Measurements from ENCODE around the gene SPARCL1. TPM values are rescaled to one million over a fixed set of nuclear protein-coding genes. Genes with fewer than 3 reads are reported as not detected.

SPARCL1 gene
- total RNA-seq, 1 experiment from 2014 or later = 0.85 TPM

DNA sequence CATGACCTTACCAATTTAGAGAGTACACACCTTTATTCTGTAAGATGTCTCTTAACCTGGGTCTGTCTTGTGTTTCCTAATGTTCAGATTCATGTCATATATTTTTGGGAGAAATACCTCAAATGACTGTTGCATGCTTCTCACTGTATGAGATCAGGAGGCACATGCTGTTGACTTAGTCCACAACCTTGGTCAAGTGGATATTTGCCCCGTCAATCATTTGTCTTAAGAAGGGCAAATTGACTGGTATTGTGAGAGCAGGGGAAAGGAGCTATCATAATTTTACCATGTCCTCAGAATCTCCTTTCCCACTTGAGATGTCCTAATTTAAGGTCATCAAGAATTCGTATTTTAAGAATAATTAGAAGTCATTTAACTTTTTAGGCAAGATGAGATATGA is 95.8 kb downstream of the SPARCL1 start (continued):
- TF ChIP-seq MLX (CRISPR knock-in tag; IDR thresholded peaks at IDR 0.05) (no peak), CREB1 (CRISPR knock-in tag; IDR thresholded peaks at IDR 0.05) (no peak), SMAD4 (CRISPR knock-in tag; IDR thresholded peaks at IDR 0.05) (no peak), ZNF423 (CRISPR knock-in tag; IDR thresholded peaks at IDR 0.05) (no peak), RORB (CRISPR knock-in tag; IDR thresholded peaks at IDR 0.05) (no peak)
- TF ChIP-seq, protein P1, sequence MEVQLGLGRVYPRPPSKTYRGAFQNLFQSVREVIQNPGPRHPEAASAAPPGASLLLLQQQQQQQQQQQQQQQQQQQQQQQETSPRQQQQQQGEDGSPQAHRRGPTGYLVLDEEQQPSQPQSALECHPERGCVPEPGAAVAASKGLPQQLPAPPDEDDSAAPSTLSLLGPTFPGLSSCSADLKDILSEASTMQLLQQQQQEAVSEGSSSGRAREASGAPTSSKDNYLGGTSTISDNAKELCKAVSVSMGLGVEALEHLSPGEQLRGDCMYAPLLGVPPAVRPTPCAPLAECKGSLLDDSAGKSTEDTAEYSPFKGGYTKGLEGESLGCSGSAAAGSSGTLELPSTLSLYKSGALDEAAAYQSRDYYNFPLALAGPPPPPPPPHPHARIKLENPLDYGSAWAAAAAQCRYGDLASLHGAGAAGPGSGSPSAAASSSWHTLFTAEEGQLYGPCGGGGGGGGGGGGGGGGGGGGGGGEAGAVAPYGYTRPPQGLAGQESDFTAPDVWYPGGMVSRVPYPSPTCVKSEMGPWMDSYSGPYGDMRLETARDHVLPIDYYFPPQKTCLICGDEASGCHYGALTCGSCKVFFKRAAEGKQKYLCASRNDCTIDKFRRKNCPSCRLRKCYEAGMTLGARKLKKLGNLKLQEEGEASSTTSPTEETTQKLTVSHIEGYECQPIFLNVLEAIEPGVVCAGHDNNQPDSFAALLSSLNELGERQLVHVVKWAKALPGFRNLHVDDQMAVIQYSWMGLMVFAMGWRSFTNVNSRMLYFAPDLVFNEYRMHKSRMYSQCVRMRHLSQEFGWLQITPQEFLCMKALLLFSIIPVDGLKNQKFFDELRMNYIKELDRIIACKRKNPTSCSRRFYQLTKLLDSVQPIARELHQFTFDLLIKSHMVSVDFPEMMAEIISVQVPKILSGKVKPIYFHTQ (CRISPR knock-in tag; IDR thresholded peaks at IDR 0.05) = no peak

GRCh38 chr4:87430038-87430437 is 99.1 kb downstream of the SPARCL1 start:
- Mint-ChIP-seq H3K27ac (peak overlapping the region; percentile 74), H3K36me3 (no peaks in the 10 kb centered on the region), H3K9me3 (no peaks in the 10 kb centered on the region), H3K4me3 (no peak overlapping the region), H3K27me3 (ENCODE audit: low read depth) (no peaks in the 10 kb centered on the region), H3K4me1 (peaks cover 27% of the 10 kb centered on the region)
- ChIA-PET POLR2A (no interaction called here), CTCF (no interaction called here)
- DNase-seq (ENCODE audit: low spot score) (no peak), ATAC-seq (no peak)
- TF ChIP-seq, protein P2, sequence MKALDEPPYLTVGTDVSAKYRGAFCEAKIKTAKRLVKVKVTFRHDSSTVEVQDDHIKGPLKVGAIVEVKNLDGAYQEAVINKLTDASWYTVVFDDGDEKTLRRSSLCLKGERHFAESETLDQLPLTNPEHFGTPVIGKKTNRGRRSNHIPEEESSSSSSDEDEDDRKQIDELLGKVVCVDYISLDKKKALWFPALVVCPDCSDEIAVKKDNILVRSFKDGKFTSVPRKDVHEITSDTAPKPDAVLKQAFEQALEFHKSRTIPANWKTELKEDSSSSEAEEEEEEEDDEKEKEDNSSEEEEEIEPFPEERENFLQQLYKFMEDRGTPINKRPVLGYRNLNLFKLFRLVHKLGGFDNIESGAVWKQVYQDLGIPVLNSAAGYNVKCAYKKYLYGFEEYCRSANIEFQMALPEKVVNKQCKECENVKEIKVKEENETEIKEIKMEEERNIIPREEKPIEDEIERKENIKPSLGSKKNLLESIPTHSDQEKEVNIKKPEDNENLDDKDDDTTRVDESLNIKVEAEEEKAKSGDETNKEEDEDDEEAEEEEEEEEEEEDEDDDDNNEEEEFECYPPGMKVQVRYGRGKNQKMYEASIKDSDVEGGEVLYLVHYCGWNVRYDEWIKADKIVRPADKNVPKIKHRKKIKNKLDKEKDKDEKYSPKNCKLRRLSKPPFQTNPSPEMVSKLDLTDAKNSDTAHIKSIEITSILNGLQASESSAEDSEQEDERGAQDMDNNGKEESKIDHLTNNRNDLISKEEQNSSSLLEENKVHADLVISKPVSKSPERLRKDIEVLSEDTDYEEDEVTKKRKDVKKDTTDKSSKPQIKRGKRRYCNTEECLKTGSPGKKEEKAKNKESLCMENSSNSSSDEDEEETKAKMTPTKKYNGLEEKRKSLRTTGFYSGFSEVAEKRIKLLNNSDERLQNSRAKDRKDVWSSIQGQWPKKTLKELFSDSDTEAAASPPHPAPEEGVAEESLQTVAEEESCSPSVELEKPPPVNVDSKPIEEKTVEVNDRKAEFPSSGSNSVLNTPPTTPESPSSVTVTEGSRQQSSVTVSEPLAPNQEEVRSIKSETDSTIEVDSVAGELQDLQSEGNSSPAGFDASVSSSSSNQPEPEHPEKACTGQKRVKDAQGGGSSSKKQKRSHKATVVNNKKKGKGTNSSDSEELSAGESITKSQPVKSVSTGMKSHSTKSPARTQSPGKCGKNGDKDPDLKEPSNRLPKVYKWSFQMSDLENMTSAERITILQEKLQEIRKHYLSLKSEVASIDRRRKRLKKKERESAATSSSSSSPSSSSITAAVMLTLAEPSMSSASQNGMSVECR (CRISPR knock-in tag; IDR thresholded peaks at IDR 0.05; ENCODE audit: borderline replicate concordance) = no peak
- TF ChIP-seq GABPB1 (CRISPR knock-in tag; IDR thresholded peaks at IDR 0.05) = no peak
- TF ChIP-seq ERG (CRISPR knock-in tag; IDR thresholded peaks at IDR 0.05) = no peak
- TF ChIP-seq TP53 (CRISPR knock-in tag; IDR thresholded peaks at IDR 0.05) = no peak
- TF ChIP-seq, protein P3, sequence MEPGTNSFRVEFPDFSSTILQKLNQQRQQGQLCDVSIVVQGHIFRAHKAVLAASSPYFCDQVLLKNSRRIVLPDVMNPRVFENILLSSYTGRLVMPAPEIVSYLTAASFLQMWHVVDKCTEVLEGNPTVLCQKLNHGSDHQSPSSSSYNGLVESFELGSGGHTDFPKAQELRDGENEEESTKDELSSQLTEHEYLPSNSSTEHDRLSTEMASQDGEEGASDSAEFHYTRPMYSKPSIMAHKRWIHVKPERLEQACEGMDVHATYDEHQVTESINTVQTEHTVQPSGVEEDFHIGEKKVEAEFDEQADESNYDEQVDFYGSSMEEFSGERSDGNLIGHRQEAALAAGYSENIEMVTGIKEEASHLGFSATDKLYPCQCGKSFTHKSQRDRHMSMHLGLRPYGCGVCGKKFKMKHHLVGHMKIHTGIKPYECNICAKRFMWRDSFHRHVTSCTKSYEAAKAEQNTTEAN (CRISPR knock-in tag; IDR thresholded peaks at IDR 0.05) = no peak
- TF ChIP-seq, protein P1 (CRISPR knock-in tag; IDR thresholded peaks at IDR 0.05) = no peak
- TF ChIP-seq, protein P4, sequence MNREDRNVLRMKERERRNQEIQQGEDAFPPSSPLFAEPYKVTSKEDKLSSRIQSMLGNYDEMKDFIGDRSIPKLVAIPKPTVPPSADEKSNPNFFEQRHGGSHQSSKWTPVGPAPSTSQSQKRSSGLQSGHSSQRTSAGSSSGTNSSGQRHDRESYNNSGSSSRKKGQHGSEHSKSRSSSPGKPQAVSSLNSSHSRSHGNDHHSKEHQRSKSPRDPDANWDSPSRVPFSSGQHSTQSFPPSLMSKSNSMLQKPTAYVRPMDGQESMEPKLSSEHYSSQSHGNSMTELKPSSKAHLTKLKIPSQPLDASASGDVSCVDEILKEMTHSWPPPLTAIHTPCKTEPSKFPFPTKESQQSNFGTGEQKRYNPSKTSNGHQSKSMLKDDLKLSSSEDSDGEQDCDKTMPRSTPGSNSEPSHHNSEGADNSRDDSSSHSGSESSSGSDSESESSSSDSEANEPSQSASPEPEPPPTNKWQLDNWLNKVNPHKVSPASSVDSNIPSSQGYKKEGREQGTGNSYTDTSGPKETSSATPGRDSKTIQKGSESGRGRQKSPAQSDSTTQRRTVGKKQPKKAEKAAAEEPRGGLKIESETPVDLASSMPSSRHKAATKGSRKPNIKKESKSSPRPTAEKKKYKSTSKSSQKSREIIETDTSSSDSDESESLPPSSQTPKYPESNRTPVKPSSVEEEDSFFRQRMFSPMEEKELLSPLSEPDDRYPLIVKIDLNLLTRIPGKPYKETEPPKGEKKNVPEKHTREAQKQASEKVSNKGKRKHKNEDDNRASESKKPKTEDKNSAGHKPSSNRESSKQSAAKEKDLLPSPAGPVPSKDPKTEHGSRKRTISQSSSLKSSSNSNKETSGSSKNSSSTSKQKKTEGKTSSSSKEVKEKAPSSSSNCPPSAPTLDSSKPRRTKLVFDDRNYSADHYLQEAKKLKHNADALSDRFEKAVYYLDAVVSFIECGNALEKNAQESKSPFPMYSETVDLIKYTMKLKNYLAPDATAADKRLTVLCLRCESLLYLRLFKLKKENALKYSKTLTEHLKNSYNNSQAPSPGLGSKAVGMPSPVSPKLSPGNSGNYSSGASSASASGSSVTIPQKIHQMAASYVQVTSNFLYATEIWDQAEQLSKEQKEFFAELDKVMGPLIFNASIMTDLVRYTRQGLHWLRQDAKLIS (CRISPR knock-in tag; IDR thresholded peaks at IDR 0.05; ENCODE audit: borderline replicate concordance) = no peak
- TF ChIP-seq HMGXB4 (CRISPR knock-in tag; IDR thresholded peaks at IDR 0.05) = no peak
- TF ChIP-seq FOXP1 (CRISPR knock-in tag; IDR thresholded peaks at IDR 0.05; ENCODE audit: borderline replicate concordance) = no peak
- no peak for TF ChIP-seq RORB (CRISPR knock-in tag; IDR thresholded peaks at IDR 0.05)
- no peak for TF ChIP-seq ATF1 (CRISPR knock-in tag; IDR thresholded peaks at IDR 0.05)
- TF ChIP-seq SMAD3 (CRISPR knock-in tag; IDR thresholded peaks at IDR 0.05; ENCODE audit: borderline replicate concordance) = no peak
- TF ChIP-seq ZNF416 (CRISPR knock-in tag; IDR thresholded peaks at IDR 0.05) = no peak
